Heart left ventricle (tissue), 13 donors: ENCODE data around the gene GRM3.

ENCODE experiments used
- CTCF ChIP-seq, 12 donors: fragments of 200-600 bp; sonication (generic) in 4 of 12; IDR thresholded peaks; one replicate each; pipeline versions ENCODE4 v1.5.0 to v1.8.0; 2018 to 2022; ENCODE audit warnings: antibody characterized with exemption in 12 of 12, mild to moderate bottlenecking in 5 of 12
- POLR2A ChIP-seq, 2 donors: fragments of 450-650 bp; IDR thresholded peaks; one replicate each; pipeline ENCODE4 v1.6.1; 2017; ENCODE audit warnings: antibody characterized with exemption in 2 of 2, mild to moderate bottlenecking in 2 of 2, moderate library complexity in 2 of 2
- donor health status: ischemic (EF 13 %, LVEDD 7.1; RV severe dilation, severe dysfunction).
- donor health status: DM: no; HTN: yes; CAD: no.
- donor health status: DM: no; HTN: no; CAD: no.
- donor health status: ischemic (EF 25% LVEDD 6.9; RV normal size, moderate dysfunction).
- donor health status: ischemic (EF 25% LVEDD 5.7; RV mildly dilated, moderate dysfunction).
- donor health status: ischemic (EF 35%, LVEDD 5.7; RV mildly dilated, moderate dysfunction).
- donor health status: nonischemic (EF 11% LVEDD 7.7; RV severe dilation, severe dysfunction).
- donor health status: DM: yes; HTN: yes; CAD: no.
- donor health status: PGD.
- donor health status: ischemic (EF 29% LVEDD 5.4; RV normal size, mild dysfunction).
- donor health status: nonischemic (EF 23%, LVEDD 6.1; RV moderate dilation, normal function).

GRCh38 chr7:86765931-86766330 is 122.2 kb downstream of the GRM3 start:
- TF ChIP-seq CTCF (IDR thresholded peaks at IDR 0.05): no peak
- no peak for TF ChIP-seq POLR2A (IDR thresholded peaks at IDR 0.05)
